Fibroblast of mammary gland (primary cell): ENCODE measurements around the gene FOCAD.

Experiments used
- DNase-seq: peaks from one replicate; pipeline ENCODE4 v3.0.0-alpha.2; 2010; ENCODE audit warnings: low read depth
- H3K4me3 ChIP-seq: 2 replicates; pipeline ENCODE4 v1.5.1; 2011; ENCODE audit warnings: low read depth, mild to moderate bottlenecking, low read length, moderate library complexity; ENCODE audit not compliant: control insufficient read depth
- CTCF ChIP-seq: conservative IDR thresholded peaks from 2 replicates; pipeline ENCODE4 v1.5.1; 2011; ENCODE audit warnings: low read depth, low read length, inconsistent platforms; ENCODE audit not compliant: control insufficient read depth, insufficient read depth

The FOCAD gene

GRCh38 chr9:20707708-20708107, 23.6 kb downstream of the FOCAD start:
- no peak for DNase-seq
- no peak for TF ChIP-seq CTCF
- H3K4me3 ChIP-seq = no peak overlapping the region

- no peak for TF ChIP-seq CTCF
- DNase-seq = no peak
- H3K4me3 ChIP-seq = no peak overlapping the region
Measured at GRCh38 chr9:20713172-20713571, 29.1 kb downstream of the FOCAD start.

GRCh38 chr9:20714442-20715415, 30.7 kb downstream of the FOCAD start:
- no peak for TF ChIP-seq CTCF
- DNase-seq = no peak
- no peak overlapping the region for H3K4me3 ChIP-seq

- H3K4me3 ChIP-seq = no peak overlapping the region
- no peak for TF ChIP-seq CTCF
- no peak for DNase-seq
Measured at GRCh38 chr9:20722221-20722620, 38.2 kb downstream of the FOCAD start.

- DNase-seq = no peak
- no peak for TF ChIP-seq CTCF
- H3K4me3 ChIP-seq = no peak overlapping the region
Measured at GRCh38 chr9:20725675-20726074, 41.6 kb downstream of the FOCAD start.

- H3K4me3 ChIP-seq = no peak overlapping the region
- TF ChIP-seq CTCF = no peak
- DNase-seq = no peak
Measured at GRCh38 chr9:20726144-20726543, 42.1 kb downstream of the FOCAD start.
